GM18907 (cell line): ENCODE measurements around the gene ANO1.

Experiments
- ATAC-seq: cut with Tn5 transposase; IDR thresholded peaks from one replicate; pipeline ENCODE4 v1.9.1; 2021; ENCODE audit warnings: mild to moderate bottlenecking, moderate library complexity; ENCODE audit not compliant: unreplicated experiment

Gene ANO1

GRCh38 chr11:70072861-70073755, 5.0 kb upstream of the ANO1 start:
- ATAC-seq: no peak

GRCh38 chr11:70073871-70074371, 4.2 kb upstream of the ANO1 start:
- no peak for ATAC-seq

DNA sequence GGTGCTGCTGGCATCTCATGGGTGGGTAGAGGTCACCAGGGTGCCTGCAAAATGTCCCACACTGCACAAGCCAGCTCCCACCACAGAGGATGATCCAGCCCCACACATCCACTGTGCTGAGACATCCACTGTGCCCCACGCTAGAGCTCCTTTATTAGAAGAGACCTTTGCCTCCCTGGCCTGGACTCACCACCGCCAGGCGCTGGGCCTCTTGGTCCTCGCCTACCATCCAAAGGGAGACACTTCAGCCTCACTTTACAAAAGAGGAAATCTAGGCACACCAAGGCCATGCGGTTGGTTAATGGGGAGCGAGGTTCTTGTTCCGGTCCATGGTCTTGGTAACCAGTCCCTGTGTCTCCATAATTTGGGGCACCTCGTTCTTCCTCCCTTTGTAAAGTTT, 3.4 kb upstream of the ANO1 start:
- ATAC-seq: no peak

DNA sequence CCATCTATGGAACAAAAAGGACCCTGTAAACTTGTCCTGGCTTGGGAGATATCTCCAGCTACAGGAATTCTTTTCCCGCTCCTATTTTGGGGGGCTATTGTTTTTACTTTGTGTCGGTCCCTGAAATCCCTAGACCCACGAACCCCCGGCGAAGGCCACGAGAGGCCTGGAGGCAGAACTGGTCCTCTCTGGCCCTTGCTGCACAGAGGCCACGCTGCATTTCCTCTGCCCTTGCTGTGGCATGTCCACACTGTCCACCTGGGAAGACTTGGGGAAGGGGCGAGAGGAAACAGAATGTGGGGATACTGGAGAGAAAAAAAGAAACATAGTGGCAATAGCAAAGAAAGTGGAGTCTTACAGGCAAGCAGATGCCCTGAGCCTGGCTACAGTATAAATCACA, 2.3 kb upstream of the ANO1 start:
- no peak for ATAC-seq

DNA sequence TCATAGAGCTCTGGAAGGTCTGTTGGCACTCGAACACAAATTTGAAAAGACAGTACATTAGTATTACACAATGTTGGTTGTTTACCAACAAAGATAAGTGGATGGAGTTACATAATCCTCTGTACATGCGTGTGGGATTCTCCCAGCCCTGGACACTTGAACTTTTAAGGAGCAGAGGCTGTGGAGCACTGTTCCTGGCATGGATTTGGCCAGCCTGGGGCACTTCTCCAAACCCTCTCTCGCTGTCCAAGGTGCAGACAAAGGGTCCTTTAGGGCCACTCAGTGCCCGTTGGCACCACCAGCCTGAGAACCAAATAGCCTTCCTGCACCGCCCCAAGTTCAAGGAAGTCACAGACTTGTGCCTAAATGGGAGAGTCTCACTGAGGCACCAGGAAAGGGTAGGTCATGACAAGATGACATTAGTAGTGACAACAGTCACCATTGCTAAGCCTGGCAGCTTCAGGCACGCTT, 1.6 kb upstream of the ANO1 start:
- no peak for ATAC-seq

GRCh38 chr11:70077411-70078094, 564 bp upstream of the ANO1 start:
- no peak for ATAC-seq

- ATAC-seq: no peak
Measured at GRCh38 chr11:70078781-70079616, 882 bp downstream of the ANO1 start.

DNA sequence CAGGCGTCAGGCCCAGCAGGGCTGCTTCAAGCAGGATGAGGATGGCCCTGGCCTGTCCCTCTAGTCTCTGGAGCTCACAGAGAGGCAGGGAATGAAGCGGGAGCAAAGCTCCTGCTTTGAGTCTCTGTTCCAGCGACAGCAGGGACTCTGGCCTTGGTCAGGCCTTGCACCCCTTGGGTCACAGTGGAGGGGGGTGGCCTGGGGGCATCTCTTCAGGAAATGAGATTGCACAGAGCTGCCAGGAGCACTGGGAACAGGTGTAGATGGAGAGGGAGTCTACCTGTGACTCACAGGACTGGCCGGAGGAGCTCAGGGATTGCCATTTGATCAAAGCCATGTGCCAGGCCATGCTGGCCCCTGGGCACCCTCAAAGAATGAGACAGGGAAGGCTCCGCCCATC, 1.6 kb downstream of the ANO1 start:
- ATAC-seq: no peak

DNA sequence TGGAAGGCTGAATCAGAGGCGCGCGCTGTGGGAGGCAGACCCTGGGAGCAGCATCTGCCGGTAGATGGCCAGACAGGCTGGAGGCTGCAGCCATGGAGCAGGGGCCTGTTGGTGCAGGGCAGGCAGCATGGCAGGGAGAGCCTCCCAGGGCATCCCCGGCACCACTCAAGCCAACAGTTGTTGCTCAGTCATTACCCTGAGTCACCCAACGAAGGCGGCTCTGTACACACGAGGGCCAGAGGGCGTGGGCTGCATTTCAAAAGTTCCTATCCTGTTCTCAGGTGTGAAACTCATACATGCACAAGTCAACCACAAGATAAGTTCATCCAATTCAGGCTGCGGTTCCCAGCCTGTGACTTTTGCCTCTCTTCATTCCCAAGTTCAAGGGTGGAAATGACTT, 2.6 kb downstream of the ANO1 start:
- no peak for ATAC-seq

- ATAC-seq: no peak
Measured at GRCh38 chr11:70082829-70083228, 4.7 kb downstream of the ANO1 start.

DNA sequence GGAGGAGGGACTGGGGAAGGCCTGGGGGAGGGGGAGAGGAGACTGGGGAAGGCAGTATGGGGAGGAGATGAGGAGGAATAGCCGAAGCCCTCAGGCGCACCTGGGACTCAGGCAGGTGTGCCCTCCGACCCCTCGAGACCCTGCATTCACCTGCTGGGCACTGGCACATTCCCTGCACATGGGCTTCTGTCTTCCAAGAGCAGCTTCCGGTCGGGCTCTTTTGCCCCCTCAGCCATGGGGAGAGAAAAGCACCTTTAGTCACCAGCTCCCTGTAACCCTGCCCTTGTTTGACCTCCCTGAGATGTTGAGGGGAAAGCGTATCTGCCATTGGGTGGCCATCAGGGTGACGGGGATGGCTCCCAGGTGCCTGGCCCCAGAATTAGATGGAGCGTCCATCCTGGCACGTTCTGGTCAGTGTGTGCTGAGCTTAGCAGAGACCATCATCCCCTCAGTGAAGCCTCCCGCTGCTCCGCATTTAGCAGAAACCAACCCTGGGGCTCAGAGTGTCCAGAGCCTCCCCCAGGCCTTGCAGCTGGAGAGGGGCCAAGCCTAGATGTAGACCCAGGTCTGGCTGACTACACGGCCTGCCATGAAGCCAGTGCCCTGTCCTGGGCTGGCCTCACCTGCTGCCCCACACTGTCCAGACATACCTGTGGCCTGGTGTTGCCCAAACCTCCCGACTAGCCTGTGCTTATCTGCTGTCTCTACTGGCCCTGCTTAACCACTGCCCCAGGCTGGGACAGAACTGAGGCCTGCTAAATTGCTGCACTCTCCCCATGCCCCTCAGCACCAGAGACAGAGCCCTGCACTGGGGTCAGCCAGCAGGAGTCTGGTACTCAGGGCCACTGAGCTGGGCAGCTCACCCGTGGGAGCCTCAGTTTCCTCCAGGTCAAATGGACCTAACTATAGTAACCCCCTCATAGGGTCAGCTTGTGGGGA, 6.2 kb downstream of the ANO1 start:
- no peak for ATAC-seq

- no peak for ATAC-seq
Measured at GRCh38 chr11:70085815-70086769, 8.0 kb downstream of the ANO1 start.

DNA sequence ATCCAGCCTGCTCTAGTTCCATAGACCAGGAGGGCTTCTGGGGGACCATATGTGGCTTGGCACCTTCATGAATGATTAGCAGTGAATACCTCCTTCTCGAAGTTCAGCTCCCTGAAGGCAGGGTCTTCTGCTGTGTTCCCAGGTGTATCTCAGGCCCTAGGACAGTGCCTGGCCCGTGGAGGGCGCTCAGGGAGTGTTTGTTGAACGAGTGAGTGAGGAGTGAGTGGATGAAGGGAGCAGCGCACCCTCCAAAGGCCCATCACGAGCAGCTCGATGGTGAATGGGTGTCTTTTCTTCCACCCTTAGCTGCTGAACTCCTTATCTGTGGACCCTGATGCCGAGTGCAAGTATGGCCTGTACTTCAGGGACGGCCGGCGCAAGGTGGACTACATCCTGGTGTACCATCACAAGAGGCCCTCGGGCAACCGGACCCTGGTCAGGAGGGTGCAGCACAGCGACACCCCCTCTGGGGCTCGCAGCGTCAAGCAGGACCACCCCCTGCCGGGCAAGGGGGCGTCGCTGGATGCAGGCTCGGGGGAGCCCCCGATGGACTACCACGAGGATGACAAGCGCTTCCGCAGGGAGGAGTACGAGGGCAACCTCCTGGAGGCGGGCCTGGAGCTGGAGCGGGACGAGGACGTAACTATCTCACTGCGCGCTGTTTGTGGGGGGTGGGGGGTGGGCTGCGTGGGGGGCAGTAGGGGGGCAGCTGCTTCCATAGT, 9.5 kb downstream of the ANO1 start:
- no peak for ATAC-seq

DNA sequence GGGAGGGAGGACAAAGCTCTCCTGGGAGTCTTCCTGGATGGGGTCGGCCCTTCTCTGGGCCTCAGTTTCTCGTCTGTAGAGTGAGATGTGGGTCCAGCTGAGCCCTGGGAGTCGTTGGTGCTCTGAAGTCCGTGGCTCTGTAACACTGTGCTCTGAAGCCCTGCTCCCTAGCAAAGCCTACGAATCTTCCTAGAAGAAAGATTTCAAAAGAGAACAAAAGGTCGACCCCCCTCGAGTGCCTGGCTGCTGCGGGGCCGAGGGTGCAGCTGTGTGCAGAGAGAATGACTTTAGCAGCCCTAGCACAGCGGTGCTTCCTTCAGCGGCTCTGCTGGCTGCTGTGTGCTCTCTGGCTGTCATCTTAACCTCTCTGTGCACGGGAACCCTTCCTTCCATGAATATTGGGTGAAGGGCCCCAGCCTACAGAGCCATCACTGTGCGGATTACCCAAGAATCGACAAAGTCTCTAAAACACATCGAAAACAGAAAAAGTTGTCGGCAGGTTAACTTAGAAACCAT, 10.7 kb downstream of the ANO1 start:
- ATAC-seq: no peak

GRCh38 chr11:70089631-70090030, 11.5 kb downstream of the ANO1 start:
- no peak for ATAC-seq

DNA sequence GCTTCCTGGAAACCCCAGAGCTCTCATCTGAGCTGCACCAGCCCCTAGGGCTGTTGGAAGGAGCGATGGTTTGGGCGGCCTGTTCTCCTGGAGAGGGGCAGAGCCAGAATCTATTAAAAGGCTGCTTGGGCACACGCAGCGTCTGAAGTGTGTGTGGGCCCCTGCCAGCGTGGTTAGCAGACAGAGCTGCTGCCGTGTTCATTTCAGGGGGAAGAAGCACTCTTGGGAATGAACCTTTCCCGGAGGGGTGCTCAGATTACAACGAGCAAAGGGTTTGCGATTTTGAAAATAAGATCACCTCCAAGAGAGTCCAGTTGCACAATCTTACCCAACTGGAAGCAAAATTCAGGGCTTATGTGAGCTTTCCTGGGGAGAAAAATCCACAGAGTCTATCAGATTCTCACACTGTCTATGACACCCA, 12.9 kb downstream of the ANO1 start:
- ATAC-seq: no peak

DNA sequence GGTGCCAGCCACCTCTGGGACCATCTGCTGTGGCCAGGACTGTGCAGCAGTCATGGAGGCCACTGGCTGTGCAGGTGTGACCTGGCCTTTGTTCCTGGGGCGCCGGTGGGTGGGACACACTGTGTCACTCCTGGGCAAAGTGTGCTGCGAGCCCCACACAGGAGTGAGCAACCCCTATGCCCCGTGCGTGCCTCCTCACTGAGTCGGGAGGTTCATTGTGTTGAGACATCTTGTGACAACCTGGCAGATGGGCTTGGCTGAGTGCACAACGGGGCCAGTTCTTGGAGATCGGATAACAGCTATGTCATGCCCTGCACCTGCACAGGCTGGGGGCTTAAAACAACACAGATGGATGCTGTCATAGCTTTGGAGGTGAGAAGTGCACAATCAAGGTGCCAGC, 13.5 kb downstream of the ANO1 start:
- no peak for ATAC-seq
